GM19025 (cell line): ENCODE measurements around the gene DELE1.

Source experiments
- ATAC-seq: cut with Tn5 transposase; IDR thresholded peaks from one replicate; pipeline ENCODE4 v1.9.1; 2021; ENCODE audit warnings: mild to moderate bottlenecking, low read depth, moderate library complexity; ENCODE audit not compliant: unreplicated experiment

Gene DELE1

GRCh38 chr5:141950207-141951005 is 26.7 kb downstream of the DELE1 start:
- no peak for ATAC-seq

- ATAC-seq = peak; percentile 81
Measured at GRCh38 chr5:141951332-141951781, 27.7 kb downstream of the DELE1 start.

DNA sequence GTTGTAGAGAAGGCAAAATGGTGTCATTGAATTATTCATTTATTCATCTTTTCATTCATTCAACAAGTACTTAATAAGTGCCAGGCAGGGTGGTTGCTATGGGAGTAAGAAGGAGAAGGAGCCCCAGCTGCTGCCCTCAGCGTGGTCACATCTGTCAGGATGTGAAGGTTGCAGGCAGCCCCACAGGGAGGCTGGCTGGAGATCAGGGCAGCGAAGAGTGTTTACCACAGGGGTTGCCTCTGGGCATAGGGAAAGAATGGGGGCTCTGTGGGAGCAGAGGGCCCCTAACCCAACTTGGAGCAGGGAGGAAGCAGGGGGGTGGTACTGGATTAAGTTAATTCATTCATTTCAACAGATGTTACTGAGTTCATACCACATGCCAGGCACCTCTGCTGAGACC is 28.3 kb downstream of the DELE1 start:
- ATAC-seq = no peak

DNA sequence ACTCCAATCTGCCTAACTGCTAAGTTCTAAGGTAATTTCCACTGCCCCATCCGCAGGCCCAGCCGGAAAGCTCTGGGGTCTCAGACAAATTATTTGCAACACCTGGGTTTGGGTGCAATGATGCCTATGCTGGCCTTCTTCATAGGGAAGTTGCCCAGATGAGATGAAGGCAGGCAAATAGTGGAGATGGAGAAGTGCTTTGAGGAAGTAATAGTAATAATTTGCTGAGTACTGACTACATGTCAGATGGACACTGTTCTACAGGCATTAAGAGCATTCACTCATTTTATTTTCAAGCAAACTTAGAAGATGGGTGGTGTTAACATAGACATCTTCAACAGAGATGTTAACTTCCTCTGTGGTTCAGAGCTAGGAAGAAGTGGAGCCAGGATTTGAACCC is 30.5 kb downstream of the DELE1 start:
- no peak for ATAC-seq

DNA sequence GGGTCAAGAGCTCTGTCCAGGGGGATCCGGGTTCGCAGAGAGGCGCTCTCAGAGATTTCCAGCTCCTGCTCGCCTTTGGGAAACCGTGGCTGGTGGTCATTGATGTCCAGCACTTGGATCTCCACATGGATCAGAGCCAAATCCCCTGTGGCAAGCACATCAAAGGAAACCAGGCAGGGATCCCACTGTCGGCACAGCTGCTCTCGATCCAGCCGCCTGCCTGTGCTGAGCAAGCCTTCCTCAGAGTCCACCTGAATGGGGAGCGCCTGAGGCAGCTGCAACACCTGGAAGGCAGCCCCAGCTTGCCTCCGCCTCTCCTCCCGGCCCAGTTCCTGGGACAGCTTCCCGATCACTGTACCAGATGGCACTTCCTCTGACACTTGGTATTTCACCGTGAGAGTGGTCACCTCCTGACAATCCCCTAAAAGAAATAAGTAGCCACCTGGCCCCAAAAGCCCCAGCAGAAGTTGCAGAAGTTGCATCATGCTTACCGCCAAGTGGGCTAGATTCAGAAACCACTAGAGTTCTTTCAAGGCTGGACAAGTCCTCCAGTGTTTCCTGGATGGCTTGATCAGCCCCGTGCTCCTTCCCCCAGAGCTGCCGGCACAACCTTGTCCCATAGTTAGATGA is 33.8 kb downstream of the DELE1 start:
- no peak for ATAC-seq

- ATAC-seq = no peak
Measured at GRCh38 chr5:141958113-141958512, 34.4 kb downstream of the DELE1 start, which contains the start of gene PCDH12. TSS of gene PCDH12 (minus strand) at chr5:141958202. CDS start at chr5:141957851, 351 bp downstream.

GRCh38 chr5:141958546-141959172 is 35.0 kb downstream of the DELE1 start:
- ATAC-seq = no peak

- no peak for ATAC-seq
Measured at GRCh38 chr5:141960018-141960417, 36.3 kb downstream of the DELE1 start.

DNA sequence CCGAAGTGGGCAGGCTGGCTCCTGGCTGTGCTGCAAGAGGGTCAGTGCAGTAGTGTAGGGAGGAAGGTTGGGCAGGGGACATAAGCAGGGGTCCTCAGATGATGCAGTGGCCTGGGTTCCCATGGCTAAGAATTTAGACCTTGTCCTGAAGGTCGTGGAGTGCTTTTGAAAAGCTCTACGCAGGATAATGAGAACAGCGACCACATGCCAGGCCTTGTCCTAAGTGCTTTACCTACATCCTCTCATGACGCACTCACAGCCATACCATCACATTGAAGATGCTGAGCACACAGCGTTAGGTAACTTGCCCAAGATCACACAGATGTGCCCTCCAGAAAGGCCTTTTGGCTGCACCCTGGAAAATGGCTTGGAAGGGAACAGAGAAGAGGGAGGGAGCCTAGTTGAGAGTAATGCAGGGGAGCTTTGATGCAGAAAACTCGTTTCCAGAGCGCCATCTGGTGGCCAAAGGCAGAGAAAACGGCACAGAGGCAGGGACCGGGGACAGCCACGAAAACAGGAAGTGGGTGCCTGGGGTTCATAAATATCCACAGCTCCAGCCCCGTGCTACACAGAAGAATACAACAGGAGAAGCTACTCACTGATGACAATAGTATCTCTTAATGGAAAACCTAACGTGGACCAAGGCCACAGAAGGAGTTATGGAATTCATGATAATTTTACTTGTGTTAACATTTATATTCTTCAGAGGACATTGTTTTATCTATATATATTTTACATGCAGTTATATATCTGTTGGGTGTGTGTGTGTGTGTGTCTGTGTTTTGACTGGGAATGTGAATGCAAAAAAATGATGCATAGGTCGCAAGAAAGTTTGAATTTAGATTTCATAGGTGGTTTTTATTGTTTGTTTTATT is 37.0 kb downstream of the DELE1 start:
- peak; percentile 93 for ATAC-seq

- ATAC-seq = no peak
Measured at GRCh38 chr5:141961466-141961865, 37.8 kb downstream of the DELE1 start.

- ATAC-seq = no peak
Measured at GRCh38 chr5:141963701-141964100, 40.0 kb downstream of the DELE1 start.

DNA sequence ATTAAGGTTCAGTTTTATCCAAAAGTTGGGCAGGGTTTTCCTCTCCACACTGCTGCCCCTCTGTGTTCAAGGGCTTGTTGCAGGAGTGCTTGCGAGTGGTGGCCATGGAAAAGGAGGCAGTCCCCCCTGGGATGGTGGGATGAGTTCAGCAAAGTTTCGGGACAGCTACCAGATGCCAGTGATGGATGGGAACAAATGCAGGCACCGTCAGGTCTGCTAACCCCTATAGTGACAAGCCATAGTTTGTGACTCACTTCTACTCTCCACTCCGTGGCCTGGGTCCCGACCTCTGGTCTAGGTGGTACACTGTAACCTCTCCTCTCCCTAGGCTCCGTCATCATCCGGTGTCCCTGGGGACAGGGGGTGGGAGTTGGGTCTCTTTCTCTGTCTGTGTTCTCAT is 41.4 kb downstream of the DELE1 start:
- no peak for ATAC-seq

DNA sequence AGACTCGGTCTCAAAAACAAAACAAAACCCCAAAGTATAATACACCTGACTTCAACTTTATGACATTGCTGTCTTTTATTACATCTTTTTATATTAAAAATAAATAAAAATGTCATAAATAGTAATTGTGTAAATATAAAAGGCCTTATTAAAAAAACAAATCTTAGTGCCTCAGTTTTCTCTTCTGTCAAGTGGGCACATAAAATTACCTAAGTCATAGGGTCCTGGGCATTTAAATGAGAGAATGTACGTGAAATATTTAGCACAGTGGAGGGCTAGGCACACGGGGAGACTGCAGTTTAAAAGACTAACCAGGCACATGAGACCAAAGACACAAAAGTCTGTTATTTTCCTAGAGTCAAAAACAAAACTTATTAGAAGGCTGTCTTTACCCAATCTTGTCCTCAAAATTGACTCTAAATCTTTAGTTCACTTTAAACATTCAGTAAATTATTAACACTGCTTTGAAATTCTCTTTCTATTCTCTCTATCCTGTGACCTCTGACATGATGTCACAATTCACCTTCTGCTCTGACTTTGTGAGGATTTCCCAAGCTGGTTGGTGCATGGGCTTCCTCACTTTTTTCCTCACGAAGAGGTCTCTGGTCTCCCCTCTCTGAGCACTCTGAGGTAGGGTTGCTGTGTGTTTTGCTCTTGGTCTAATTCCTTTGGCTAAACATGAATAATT is 42.7 kb downstream of the DELE1 start:
- ATAC-seq = no peak

GRCh38 chr5:141966963-141967333 is 43.3 kb downstream of the DELE1 start:
- ATAC-seq = no peak

DNA sequence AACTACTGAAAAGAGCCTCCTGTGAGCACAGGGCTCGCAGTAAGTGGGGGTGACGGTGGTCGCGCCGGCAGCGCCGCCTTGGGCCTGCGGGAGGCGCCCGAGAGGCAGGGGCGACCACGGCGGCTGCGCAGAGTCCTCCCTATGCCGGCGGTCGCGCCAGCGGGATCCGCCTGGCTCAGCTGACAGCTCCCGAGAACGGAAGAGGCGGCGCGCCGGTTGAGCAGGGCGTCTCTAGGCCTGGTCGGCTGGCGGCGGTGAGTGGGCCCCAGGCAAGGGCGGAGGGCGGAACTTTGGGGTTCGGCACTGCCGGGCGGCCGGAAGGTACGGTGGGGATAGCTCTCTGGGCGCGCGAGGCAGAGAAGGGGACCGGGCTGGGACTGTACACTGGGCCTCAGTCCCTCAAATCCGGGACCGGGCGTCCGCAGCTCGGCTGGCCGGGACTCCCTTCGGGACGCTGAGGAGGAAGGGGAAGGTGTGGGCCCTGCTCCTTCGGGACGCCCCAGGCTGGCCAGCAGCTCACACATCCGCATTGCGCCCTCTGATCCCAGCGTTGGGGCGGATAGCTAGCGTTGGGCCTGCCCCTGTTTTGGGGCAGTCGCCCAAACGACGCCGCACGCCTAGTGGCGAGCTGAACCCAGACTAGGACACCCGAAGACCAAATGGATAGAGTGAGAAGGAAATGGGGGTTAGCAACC is 45.4 kb downstream of the DELE1 start, which contains the start of gene RNF14:
Gene RNF14, plus strand, starts transcription at position 192 of the 695 bp plus-strand sequence. CDS start 4,484 bp downstream, outside the sequence.
- peak; percentile 91 for ATAC-seq

GRCh38 chr5:141969783-141970771 is 46.4 kb downstream of the DELE1 start:
- peak; percentile 39 for ATAC-seq

DNA sequence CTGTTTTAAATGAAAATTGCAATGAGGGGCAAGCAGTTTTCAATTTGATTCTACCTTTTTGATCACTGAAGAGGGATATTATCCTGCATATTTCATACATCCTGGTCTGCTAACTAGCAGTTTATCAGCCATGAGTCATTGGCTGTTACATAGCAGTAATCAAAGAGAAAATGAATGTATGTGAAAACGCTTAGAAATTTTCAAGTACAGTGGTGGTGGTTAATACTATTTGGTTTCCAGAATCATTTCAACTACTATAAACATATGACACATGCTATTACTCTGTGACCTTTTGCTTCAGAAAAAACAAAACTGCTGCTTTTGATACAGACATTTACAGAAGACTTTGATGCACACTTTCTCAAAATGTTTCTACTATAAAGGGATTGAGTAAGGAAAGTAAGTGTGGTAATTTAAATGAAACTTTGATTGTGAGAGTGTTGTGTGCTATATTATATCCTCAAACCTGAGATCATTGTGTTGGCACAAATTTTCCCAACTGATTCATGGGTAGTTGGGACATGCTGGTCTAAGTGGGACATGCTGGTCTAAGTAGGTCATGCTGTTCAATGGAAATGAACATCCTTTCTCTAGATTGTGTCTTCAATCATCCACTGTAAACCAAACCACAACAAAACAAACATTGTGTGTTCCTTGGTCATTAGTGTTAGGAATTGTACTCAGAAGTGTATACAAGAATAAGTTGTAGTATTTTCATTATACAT is 50.4 kb downstream of the DELE1 start:
- no peak for ATAC-seq
